GM12891 (cell line): ENCODE data around the gene CHIA.

Experiments used
- POLR2A ChIP-seq: IDR thresholded peaks from 2 replicates; pipeline ENCODE4 v1.6.1; 2011; ENCODE audit warnings: low read depth, low read length, control low read depth
- POLR2AphosphoS5 ChIP-seq: IDR thresholded peaks from 2 replicates; pipeline ENCODE4 v1.6.1; 2011; ENCODE audit warnings: low read depth, low read length, control low read depth
- SPI1 ChIP-seq: IDR thresholded peaks from 2 replicates; pipeline ENCODE4 v1.6.1; 2011; ENCODE audit warnings: low read depth, low read length, control low read depth
- TAF1 ChIP-seq: IDR thresholded peaks from 2 replicates; pipeline ENCODE4 v1.6.1; 2011; ENCODE audit warnings: low read depth, low read length, control low read depth

- TF ChIP-seq POLR2A = no peak
- TF ChIP-seq POLR2AphosphoS5 = no peak
- no peak for TF ChIP-seq TAF1
- no peak for TF ChIP-seq SPI1
Observed at GRCh38 chr1:111275780-111276433, 14.7 kb upstream of the CHIA start.
